A549 (cell line): ENCODE data around the gene RBM34. TPM values are rescaled to one million over a fixed set of nuclear protein-coding genes. Genes with fewer than 3 reads are reported as not detected.

Experiments
- ATAC-seq, 2 experiments: fragments of 200-7000 bp in 1 of 2; fragments of >200 bp in 1 of 2; cut with Nextera tagmentation in 1 of 2; cut with Tn5 transposase in 1 of 2; 3 replicates each; pipeline versions ENCODE4 v1.8.0 to v1.9.1; 2018 to 2020; ENCODE audit warnings: mild to moderate bottlenecking in 1 of 2, moderate library complexity in 1 of 2
- CTCF ChIA-PET: fragments of 300-600 bp; sonication (Branson Sonifier 250); formaldehyde crosslinking; extraction: SDS; loops from one replicate; lab custom pipeline; 2021; ENCODE audit warnings: antibody characterized with exemption, inconsistent platforms; lab: Yijun Ruan, JAX
- POLR2A ChIA-PET: fragments of 350-600 bp; formaldehyde crosslinking; extraction: SDS; loops from one replicate; lab custom pipeline; 2021; ENCODE audit warnings: antibody characterized with exemption, inconsistent platforms; lab: Yijun Ruan, JAX
- DNase-seq, 2 experiments: peaks; one replicate each; pipeline versions ENCODE4 v3.0.0 to v3.0.0-alpha.2; 2011 to 2016; ENCODE audit warnings: low read depth in 1 of 2, low spot score in 1 of 2
- FAIRE-seq: peaks from 2 replicates; lab custom pipeline; 2011; peaks lifted over from hg19 to GRCh38; lab: Jason Lieb, UNC
- H3K27ac ChIP-seq, 2 experiments: fragments of >200 bp; sonication (Bioruptor Twin); formaldehyde crosslinking; 3 replicates each; pipeline ENCODE4 v1.5.1; 2016 to 2017
- H3K4me1 ChIP-seq: fragments of >200 bp; sonication (Bioruptor Twin); formaldehyde crosslinking; 3 replicates; pipeline ENCODE4 v1.6.1; 2016
- H3K4me2 ChIP-seq: fragments of >200 bp; sonication (Bioruptor Twin); formaldehyde crosslinking; 3 replicates; pipeline ENCODE4 v1.6.1; 2016
- H3K4me3 ChIP-seq: fragments of >200 bp; sonication (Bioruptor Twin); formaldehyde crosslinking; 3 replicates; pipeline ENCODE4 v1.5.1; 2016
- H3K9me3 ChIP-seq: fragments of >200 bp; sonication (Bioruptor Twin); formaldehyde crosslinking; 3 replicates; pipeline ENCODE4 v1.6.1; 2016
- BHLHE40 ChIP-seq: IDR thresholded peaks from 2 replicates; pipeline ENCODE4 v1.6.1; 2012; ENCODE audit warnings: low read depth, low read length, inconsistent platforms
- CBX8 ChIP-seq: fragments of 200-600 bp; sonication (generic); IDR thresholded peaks from 2 replicates; pipeline ENCODE4 v1.6.1; 2016
- CEBPB ChIP-seq, 2 experiments: fragments of >200 bp in 1 of 2; sonication (Bioruptor Twin) in 1 of 2; formaldehyde crosslinking in 1 of 2; IDR thresholded peaks; 2 replicates each; pipeline ENCODE4 v1.6.1; 2012 to 2016
- CHD4 ChIP-seq: fragments of 200-600 bp; sonication (generic); IDR thresholded peaks from 2 replicates; pipeline ENCODE4 v1.6.1; 2016; ENCODE audit warnings: antibody characterized with exemption, mild to moderate bottlenecking, borderline replicate concordance
- EP300 ChIP-seq, 2 experiments: fragments of >200 bp; sonication (Bioruptor Twin); formaldehyde crosslinking; IDR thresholded peaks; 2 replicates in 1 of 2; 3 replicates in 1 of 2; pipeline ENCODE4 v1.6.1; 2016 to 2017
- ESRRA ChIP-seq: fragments of 150-350 bp; IDR thresholded peaks from 2 replicates; pipeline ENCODE4 v1.6.1; 2014; ENCODE audit warnings: mild to moderate bottlenecking, low read length, borderline replicate concordance
- FOSL2 ChIP-seq, 2 experiments: fragments of 450-650 bp in 1 of 2; fragments of >200 bp in 1 of 2; sonication (Bioruptor Twin) in 1 of 2; formaldehyde crosslinking; IDR thresholded peaks; 2 replicates each; pipeline versions ENCODE4 v1.5.0 to v1.6.1; 2016 to 2020; ENCODE audit warnings: mild to moderate bottlenecking in 1 of 2, moderate library complexity in 1 of 2
- GATA3 ChIP-seq: IDR thresholded peaks from 2 replicates; pipeline ENCODE4 v1.6.1; 2012; ENCODE audit warnings: borderline replicate concordance
- HDAC2 ChIP-seq: fragments of 200-600 bp; sonication (generic); IDR thresholded peaks from 2 replicates; pipeline ENCODE4 v1.6.1; 2016
- HOXA7 ChIP-seq: fragments of 250-450 bp; sonication (Bioruptor Pico); IDR thresholded peaks from 2 replicates; pipeline ENCODE4 v1.5.0; 2020; ENCODE audit warnings: mild to moderate bottlenecking, moderate library complexity
- HOXB13 ChIP-seq: fragments of 250-450 bp; sonication (Bioruptor Pico); IDR thresholded peaks from 2 replicates; pipeline ENCODE4 v1.5.0; 2020; ENCODE audit warnings: low read depth, mild to moderate bottlenecking, moderate library complexity
- HOXB5 ChIP-seq: fragments of 250-450 bp; sonication (Bioruptor Pico); IDR thresholded peaks from 2 replicates; pipeline ENCODE4 v1.5.0; 2020; ENCODE audit warnings: mild to moderate bottlenecking, moderate library complexity
- JUNB ChIP-seq: fragments of >200 bp; sonication (Bioruptor Twin); formaldehyde crosslinking; IDR thresholded peaks from 2 replicates; pipeline ENCODE4 v1.6.1; 2016
- KDM5A ChIP-seq: fragments of 200-600 bp; sonication (generic); IDR thresholded peaks from 2 replicates; pipeline ENCODE4 v1.6.1; 2016; ENCODE audit warnings: antibody characterized with exemption, mild to moderate bottlenecking
- MAZ ChIP-seq: fragments of 150-350 bp; IDR thresholded peaks from 2 replicates; pipeline ENCODE4 v1.6.1; 2014; ENCODE audit warnings: antibody characterized with exemption, low read depth, low read length, borderline replicate concordance
- NPAS2 ChIP-seq: fragments of 250-450 bp; sonication (Bioruptor Pico); IDR thresholded peaks from 2 replicates; pipeline ENCODE4 v1.8.0; 2022; ENCODE audit warnings: mild to moderate bottlenecking, moderate library complexity, borderline replicate concordance
- NR3C1 ChIP-seq: fragments of >200 bp; sonication (Bioruptor Twin); formaldehyde crosslinking; IDR thresholded peaks from 3 replicates; pipeline ENCODE4 v1.6.1; 2017
- PHF8 ChIP-seq: fragments of 200-600 bp; sonication (generic); IDR thresholded peaks from 2 replicates; pipeline ENCODE4 v1.6.1; 2016; ENCODE audit warnings: low read depth, mild to moderate bottlenecking, antibody characterized with exemption, moderate library complexity, borderline replicate concordance
- POLR2AphosphoS2 ChIP-seq: conservative IDR thresholded peaks from 2 replicates; pipeline ENCODE4 v1.6.1; 2012; ENCODE audit warnings: low read length, improper control_type of control experiment, inconsistent platforms
- RAD21 ChIP-seq, 2 experiments: fragments of >200 bp in 1 of 2; sonication (Bioruptor Twin) in 1 of 2; formaldehyde crosslinking in 1 of 2; IDR thresholded peaks in 1 of 2; conservative IDR thresholded peaks in 1 of 2; 2 replicates in 1 of 2; 3 replicates in 1 of 2; pipeline ENCODE4 v1.6.1; 2012 to 2018; ENCODE audit warnings: inconsistent platforms in 1 of 2
- RNF2 ChIP-seq: fragments of 200-600 bp; sonication (generic); IDR thresholded peaks from 2 replicates; pipeline ENCODE4 v1.6.1; 2016; ENCODE audit warnings: low read depth, mild to moderate bottlenecking, antibody characterized with exemption, moderate library complexity, borderline replicate concordance
- SREBF2 ChIP-seq: fragments of 450-650 bp; IDR thresholded peaks from 2 replicates; pipeline ENCODE4 v1.6.1; 2014; ENCODE audit warnings: mild to moderate bottlenecking, moderate library complexity
- TFCP2L1 ChIP-seq: fragments of 250-450 bp; sonication (Bioruptor Pico); IDR thresholded peaks from 2 replicates; pipeline ENCODE4 v1.5.0; 2021; ENCODE audit warnings: mild to moderate bottlenecking
- TP53 ChIP-seq: fragments of 250-450 bp; sonication (Bioruptor Pico); IDR thresholded peaks from 2 replicates; pipeline ENCODE4 v1.5.0; 2021; ENCODE audit warnings: mild to moderate bottlenecking, moderate library complexity
- ZC3H11A ChIP-seq: fragments of 450-650 bp; IDR thresholded peaks from 2 replicates; pipeline ENCODE4 v1.6.1; 2014; ENCODE audit warnings: antibody characterized with exemption, mild to moderate bottlenecking
- ZFP36 ChIP-seq: fragments of 450-650 bp; IDR thresholded peaks from 2 replicates; pipeline ENCODE4 v1.6.1; 2014; ENCODE audit warnings: borderline replicate concordance; ENCODE audit not compliant: partially characterized antibody
- ZSCAN20 ChIP-seq: fragments of 250-450 bp; sonication (Bioruptor Pico); IDR thresholded peaks from 2 replicates; pipeline ENCODE4 v1.8.0; 2022; ENCODE audit warnings: mild to moderate bottlenecking, moderate library complexity
- WGBS: methylation state at CpG from one replicate; pipeline ENCODE4 v1.1.6; 2017; ENCODE audit errors: missing lambda C conversion rate; 5-methylcytosine and 5-hydroxymethylcytosine counted together
- polyA plus RNA-seq, 4 experiments: library from polyadenylated mRNA; depleted of rRNA in 3 of 4; stranded (reverse); fragments of >200 nt; fragmentation: RNase III in 1 of 4; extraction: RNeasy Plus Mini Kit Qiagen cat#74134 plus additional on column Dnase treatment in 1 of 4; gene quantifications; 2 replicates in 3 of 4; 3 replicates in 1 of 4; pipeline ENCODE4 v1.2.3, GENCODE V29; 2011 to 2017
- TF ChIP-seq, protein P1 (sequence below): fragments of >200 bp; sonication (Bioruptor Twin); formaldehyde crosslinking; IDR thresholded peaks from 3 replicates; pipeline ENCODE4 v1.6.1; 2016
- TF ChIP-seq, protein P2 (sequence below): fragments of 200-600 bp; sonication (generic); IDR thresholded peaks from 2 replicates; pipeline ENCODE4 v1.6.1; 2016; ENCODE audit warnings: antibody characterized with exemption, mild to moderate bottlenecking, moderate library complexity
- TF ChIP-seq, protein P3 (sequence below): fragments of 150-350 bp; IDR thresholded peaks from 2 replicates; pipeline ENCODE4 v1.6.1; 2014; ENCODE audit warnings: low read depth, mild to moderate bottlenecking, low read length
- TF ChIP-seq, protein P4 (sequence below): fragments of 250-450 bp; sonication (Bioruptor Pico); IDR thresholded peaks from 2 replicates; pipeline ENCODE4 v1.5.0; 2021; ENCODE audit warnings: mild to moderate bottlenecking, moderate library complexity, borderline replicate concordance
- TF ChIP-seq, protein P5 (sequence below): IDR thresholded peaks from 2 replicates; pipeline ENCODE4 v1.6.1; 2012

RBM34 gene
- polyA plus RNA-seq, 2 of the 4 experiments (the other 2 are of a cell fraction), result 67.8 to 81.8 TPM

DNA sequence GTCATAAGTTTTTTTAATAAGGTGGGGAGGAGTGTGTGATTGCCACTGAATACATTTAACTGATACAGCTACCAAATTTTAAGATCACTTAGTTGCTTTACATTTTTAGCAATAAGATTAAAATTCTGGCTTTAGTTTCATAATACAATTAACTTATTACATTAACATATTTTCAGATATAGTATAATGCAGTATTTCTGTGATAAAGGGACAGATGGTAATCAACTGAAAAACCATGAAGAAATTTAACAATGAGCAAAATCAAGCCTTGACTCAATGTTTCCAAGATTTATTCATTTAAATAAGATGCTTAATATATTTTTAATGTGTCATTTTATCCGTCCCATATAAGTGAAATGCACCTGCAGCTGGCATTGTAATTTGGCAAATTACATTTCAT, 36.4 kb downstream of the RBM34 start:
- CTCF ChIA-PET, result interaction anchor here (3.8 kb wide), 1 partner anchor 20 kb away, joined by 13 read pairs; no protein-coding TSS in a partner anchor
- FAIRE-seq (no peak), ATAC-seq (no peak)

DNA sequence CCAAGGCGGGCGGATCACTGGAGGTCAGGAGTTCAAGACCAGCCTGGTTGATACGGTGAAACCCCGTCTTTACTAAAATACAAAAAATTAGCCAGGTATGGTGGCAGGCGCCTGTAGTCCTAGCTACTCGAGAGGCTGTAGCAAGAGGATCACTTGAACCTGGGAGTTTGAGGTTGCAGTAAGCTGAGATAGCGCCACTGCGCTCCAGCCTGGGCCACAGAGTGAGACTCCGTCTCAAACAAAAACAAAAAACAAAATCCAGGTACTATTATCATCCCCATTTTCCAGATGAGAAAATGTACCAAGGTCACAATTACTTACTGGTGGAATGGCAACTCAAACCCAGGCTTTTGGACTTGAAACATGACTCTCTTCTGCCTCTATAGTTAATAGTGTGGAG, 36.9 kb downstream of the RBM34 start:
- ChIA-PET POLR2A (no interaction called here), CTCF (interaction anchor here (0.6 to 3.8 kb wide), 3 partner anchors 8 to 1823 kb away, joined by 3 to 13 read pairs (median 3); no protein-coding TSS in a partner anchor)
- ATAC-seq (no peak), FAIRE-seq (no peak), DNase-seq (no peak)
- Histone ChIP-seq H3K4me1 (peaks cover 20% of the 10 kb centered on the region; the same call in 2 of the 3 replicates), H3K9me3 (no peaks in the 10 kb centered on the region), H3K4me2 (no peak overlapping the region), H3K4me3 (no peak overlapping the region), H3K27ac (no peak overlapping the region)
- WGBS, result 94% methylated on average over 9 of the region's 9 CpGs
- TF ChIP-seq PHF8, result no peak
- TF ChIP-seq GATA3, result no peak
- TF ChIP-seq ZC3H11A, result no peak
- TF ChIP-seq RNF2, result no peak
- TF ChIP-seq HOXB5 (CRISPR knock-in tag), result no peak
- no peak for TF ChIP-seq EP300 (IDR thresholded peaks at IDR 0.05)
- no peak for TF ChIP-seq MAZ
- no peak for TF ChIP-seq KDM5A
- no peak for TF ChIP-seq SREBF2
- no peak for TF ChIP-seq JUNB
- TF ChIP-seq NPAS2 (CRISPR knock-in tag), result no peak
- TF ChIP-seq RAD21 (conservative IDR thresholded peaks at IDR 0.05 in 1 of 2, IDR thresholded peaks at IDR 0.05 in 1 of 2), result no peak
- no peak for TF ChIP-seq TFCP2L1 (CRISPR knock-in tag)
- TF ChIP-seq, protein P1, sequence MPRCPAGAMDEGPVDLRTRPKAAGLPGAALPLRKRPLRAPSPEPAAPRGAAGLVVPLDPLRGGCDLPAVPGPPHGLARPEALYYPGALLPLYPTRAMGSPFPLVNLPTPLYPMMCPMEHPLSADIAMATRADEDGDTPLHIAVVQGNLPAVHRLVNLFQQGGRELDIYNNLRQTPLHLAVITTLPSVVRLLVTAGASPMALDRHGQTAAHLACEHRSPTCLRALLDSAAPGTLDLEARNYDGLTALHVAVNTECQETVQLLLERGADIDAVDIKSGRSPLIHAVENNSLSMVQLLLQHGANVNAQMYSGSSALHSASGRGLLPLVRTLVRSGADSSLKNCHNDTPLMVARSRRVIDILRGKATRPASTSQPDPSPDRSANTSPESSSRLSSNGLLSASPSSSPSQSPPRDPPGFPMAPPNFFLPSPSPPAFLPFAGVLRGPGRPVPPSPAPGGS, result no peak
- no peak for TF ChIP-seq TP53 (CRISPR knock-in tag)
- no peak for TF ChIP-seq HOXA7

More for the DNA sequence above, 36.4 kb downstream of the RBM34 start:
- Histone ChIP-seq H3K9me3 (no peaks in the 10 kb centered on the region), H3K4me1 (peaks cover 20% of the 10 kb centered on the region; the same call in 2 of the 3 replicates), H3K27ac (no peak overlapping the region)
- no peak for DNase-seq
- TF ChIP-seq BHLHE40, result no peak
- TF ChIP-seq ZSCAN20 (CRISPR knock-in tag), result no peak
- TF ChIP-seq HOXB13 (CRISPR knock-in tag), result no peak
- no peak for TF ChIP-seq CHD4
- no peak for TF ChIP-seq CEBPB (IDR thresholded peaks at IDR 0.05)
- TF ChIP-seq, protein P2, sequence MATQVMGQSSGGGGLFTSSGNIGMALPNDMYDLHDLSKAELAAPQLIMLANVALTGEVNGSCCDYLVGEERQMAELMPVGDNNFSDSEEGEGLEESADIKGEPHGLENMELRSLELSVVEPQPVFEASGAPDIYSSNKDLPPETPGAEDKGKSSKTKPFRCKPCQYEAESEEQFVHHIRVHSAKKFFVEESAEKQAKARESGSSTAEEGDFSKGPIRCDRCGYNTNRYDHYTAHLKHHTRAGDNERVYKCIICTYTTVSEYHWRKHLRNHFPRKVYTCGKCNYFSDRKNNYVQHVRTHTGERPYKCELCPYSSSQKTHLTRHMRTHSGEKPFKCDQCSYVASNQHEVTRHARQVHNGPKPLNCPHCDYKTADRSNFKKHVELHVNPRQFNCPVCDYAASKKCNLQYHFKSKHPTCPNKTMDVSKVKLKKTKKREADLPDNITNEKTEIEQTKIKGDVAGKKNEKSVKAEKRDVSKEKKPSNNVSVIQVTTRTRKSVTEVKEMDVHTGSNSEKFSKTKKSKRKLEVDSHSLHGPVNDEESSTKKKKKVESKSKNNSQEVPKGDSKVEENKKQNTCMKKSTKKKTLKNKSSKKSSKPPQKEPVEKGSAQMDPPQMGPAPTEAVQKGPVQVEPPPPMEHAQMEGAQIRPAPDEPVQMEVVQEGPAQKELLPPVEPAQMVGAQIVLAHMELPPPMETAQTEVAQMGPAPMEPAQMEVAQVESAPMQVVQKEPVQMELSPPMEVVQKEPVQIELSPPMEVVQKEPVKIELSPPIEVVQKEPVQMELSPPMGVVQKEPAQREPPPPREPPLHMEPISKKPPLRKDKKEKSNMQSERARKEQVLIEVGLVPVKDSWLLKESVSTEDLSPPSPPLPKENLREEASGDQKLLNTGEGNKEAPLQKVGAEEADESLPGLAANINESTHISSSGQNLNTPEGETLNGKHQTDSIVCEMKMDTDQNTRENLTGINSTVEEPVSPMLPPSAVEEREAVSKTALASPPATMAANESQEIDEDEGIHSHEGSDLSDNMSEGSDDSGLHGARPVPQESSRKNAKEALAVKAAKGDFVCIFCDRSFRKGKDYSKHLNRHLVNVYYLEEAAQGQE, result no peak
- no peak for TF ChIP-seq ZC3H11A
- TF ChIP-seq TP53 (CRISPR knock-in tag), result no peak
- no peak for TF ChIP-seq HDAC2
- no peak for TF ChIP-seq HOXB5 (CRISPR knock-in tag)
- TF ChIP-seq CBX8, result no peak
- no peak for TF ChIP-seq POLR2AphosphoS2
- TF ChIP-seq, protein P3, sequence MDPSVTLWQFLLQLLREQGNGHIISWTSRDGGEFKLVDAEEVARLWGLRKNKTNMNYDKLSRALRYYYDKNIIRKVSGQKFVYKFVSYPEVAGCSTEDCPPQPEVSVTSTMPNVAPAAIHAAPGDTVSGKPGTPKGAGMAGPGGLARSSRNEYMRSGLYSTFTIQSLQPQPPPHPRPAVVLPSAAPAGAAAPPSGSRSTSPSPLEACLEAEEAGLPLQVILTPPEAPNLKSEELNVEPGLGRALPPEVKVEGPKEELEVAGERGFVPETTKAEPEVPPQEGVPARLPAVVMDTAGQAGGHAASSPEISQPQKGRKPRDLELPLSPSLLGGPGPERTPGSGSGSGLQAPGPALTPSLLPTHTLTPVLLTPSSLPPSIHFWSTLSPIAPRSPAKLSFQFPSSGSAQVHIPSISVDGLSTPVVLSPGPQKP, result no peak
- no peak for TF ChIP-seq FOSL2 (IDR thresholded peaks at IDR 0.05)
- no peak for TF ChIP-seq FOSL2 (CRISPR knock-in tag; IDR thresholded peaks at IDR 0.05)
- TF ChIP-seq, protein P4, sequence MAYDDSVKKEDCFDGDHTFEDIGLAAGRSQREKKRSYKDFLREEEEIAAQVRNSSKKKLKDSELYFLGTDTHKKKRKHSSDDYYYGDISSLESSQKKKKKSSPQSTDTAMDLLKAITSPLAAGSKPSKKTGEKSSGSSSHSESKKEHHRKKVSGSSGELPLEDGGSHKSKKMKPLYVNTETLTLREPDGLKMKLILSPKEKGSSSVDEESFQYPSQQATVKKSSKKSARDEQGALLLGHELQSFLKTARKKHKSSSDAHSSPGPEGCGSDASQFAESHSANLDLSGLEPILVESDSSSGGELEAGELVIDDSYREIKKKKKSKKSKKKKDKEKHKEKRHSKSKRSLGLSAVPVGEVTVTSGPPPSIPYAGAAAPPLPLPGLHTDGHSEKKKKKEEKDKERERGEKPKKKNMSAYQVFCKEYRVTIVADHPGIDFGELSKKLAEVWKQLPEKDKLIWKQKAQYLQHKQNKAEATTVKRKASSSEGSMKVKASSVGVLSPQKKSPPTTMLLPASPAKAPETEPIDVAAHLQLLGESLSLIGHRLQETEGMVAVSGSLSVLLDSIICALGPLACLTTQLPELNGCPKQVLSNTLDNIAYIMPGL (CRISPR knock-in tag), result no peak
- TF ChIP-seq, protein P5, sequence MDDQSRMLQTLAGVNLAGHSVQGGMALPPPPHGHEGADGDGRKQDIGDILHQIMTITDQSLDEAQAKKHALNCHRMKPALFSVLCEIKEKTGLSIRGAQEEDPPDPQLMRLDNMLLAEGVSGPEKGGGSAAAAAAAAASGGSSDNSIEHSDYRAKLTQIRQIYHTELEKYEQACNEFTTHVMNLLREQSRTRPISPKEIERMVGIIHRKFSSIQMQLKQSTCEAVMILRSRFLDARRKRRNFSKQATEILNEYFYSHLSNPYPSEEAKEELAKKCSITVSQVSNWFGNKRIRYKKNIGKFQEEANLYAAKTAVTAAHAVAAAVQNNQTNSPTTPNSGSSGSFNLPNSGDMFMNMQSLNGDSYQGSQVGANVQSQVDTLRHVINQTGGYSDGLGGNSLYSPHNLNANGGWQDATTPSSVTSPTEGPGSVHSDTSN, result no peak
- TF ChIP-seq ZFP36, result no peak
- no peak for TF ChIP-seq ESRRA
- TF ChIP-seq PHF8, result no peak
- TF ChIP-seq NR3C1, result no peak
- TF ChIP-seq, all 56 proteins: peak for 0
- no peak overlapping the region for H3K4me2 ChIP-seq
- POLR2A ChIA-PET, result no interaction called here
- 87% methylated on average over 1 of the region's 1 CpG for WGBS
- no peak overlapping the region for H3K4me3 ChIP-seq
